ENCODE measurements around the gene RFX3.

The RFX3 gene

DNA sequence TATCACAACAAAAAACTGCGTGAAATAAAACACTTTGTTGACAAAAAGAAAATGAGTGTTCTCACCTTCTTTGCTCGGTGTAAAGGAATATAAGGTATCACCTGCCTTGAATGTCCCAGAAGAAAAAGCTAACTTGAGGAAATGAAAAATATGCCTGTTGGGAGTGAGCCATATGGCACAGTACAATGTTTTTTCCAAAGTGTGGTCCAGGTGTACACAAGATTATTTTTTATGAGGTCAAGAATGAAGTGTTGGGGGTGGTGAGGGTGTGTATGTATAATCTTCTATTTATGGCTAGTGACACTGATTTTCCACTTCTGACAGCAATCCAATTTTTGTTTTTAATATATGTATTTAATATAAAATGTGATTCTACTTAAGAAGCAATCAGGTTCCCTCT, 134.4 kb downstream of the RFX3 start:
- no peak overlapping the region for H3K4me3 ChIP-seq (ENCODE audit: low read length)
- no peak for DNase-seq (ENCODE audit: low read depth, low spot score)

DNA sequence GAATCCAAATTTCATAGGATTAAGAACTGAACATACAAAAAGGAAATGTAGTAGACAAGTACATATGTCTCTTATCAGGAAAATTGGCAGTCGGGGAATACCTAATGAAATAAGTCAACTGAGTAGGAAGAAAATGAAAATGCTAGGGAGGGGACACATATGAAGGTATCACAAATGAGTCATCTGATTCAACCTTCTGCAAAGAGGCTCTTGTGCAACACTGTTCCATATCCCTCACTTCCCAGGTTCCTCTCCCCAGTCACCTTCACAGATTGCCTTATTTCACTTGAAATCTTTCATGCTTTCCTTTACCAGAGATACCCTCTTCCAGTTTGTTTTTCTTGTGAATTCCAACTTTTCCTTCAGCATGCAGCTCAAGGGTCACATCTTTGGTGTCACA, 139.0 kb downstream of the RFX3 start:
- DNase-seq (ENCODE audit: low read depth, low spot score) = no peak

DNA sequence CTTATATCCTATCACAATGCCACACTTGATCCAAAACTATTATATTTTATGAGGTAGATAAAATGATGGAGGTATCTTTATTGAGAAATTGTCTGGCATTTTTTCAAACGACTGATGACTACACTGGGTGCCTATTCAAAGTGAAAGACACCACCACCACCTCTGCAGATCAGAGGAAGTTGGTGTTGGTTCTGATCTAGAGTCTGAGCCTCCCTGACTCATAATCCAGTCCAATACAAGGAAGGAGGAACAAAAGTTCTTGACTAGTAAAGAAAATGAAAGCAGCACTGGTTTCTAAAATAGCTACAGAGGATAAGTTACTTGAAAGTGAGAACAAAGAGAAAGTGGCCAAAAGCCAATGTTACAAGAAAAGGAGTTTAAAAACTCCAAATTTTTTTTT, 139.9 kb downstream of the RFX3 start:
- no peak for DNase-seq (ENCODE audit: low read depth, low spot score)
- H3K4me3 ChIP-seq (ENCODE audit: low read length) = no peak overlapping the region

More for the DNA sequence above, 139.0 kb downstream of the RFX3 start:
- no peak overlapping the region for H3K4me3 ChIP-seq (ENCODE audit: low read length)

DNA sequence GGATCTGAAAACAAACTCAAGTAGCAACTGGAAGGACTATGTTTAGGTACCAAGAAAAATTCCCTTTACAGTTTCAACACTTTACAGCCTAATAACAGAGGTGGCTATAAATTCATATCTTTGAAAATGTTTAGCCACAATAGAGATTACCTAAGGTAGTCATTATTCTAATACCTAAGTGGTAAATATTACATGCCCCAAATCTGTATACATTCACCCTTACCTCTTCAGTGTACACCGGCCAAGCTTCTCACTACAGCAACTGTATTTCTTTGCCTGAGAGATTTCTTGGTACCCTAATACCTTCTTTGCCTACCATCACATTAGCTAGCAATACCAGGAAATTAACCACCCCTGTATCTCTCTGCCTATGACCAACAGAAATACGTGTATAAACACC, 154.0 kb downstream of the RFX3 start:
- DNase-seq (ENCODE audit: low read depth, low spot score) = no peak
- no peak overlapping the region for H3K4me3 ChIP-seq (ENCODE audit: low read length)

DNA sequence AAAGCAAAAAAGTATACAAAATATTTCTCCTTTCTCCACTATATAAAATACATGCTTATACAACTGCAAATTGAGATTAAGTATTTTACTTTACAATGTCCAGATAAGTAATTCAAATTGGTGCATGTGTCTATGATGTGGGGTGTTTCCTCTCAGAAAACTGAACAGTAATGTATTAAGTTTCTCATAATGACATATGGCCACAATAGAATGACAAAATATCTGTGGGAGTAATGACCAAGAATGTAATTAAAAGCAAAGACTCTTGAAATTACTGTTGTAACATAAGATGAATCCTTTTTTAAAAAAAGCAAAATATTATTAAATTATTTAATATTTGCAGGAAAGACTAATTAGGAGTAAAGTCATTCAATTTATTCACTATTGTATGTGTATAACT, 155.1 kb downstream of the RFX3 start:
- H3K4me3 ChIP-seq (ENCODE audit: low read length) = no peak overlapping the region
- DNase-seq (ENCODE audit: low read depth, low spot score) = no peak

DNA sequence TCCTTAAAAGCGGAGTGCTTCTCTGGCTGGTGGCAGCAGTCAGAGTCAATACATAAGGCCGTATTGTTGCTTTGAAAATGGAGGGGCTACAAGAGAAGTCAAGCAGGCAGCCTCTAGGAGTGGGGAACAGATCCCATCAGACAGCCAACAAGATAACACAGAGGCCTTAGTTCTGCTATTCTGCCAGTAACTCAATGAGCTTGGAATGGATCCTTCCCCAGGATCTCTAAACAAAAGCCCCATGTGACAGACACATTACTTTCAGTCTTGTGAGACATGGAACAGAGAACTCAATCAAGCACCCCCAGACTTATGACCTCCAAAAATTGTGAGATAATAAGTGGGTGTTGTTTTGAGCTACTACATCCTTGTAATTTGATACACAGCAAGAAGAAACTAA, 158.6 kb downstream of the RFX3 start:
- no peak for DNase-seq (ENCODE audit: low read depth, low spot score)
- H3K4me3 ChIP-seq (ENCODE audit: low read length) = no peak overlapping the region

DNA sequence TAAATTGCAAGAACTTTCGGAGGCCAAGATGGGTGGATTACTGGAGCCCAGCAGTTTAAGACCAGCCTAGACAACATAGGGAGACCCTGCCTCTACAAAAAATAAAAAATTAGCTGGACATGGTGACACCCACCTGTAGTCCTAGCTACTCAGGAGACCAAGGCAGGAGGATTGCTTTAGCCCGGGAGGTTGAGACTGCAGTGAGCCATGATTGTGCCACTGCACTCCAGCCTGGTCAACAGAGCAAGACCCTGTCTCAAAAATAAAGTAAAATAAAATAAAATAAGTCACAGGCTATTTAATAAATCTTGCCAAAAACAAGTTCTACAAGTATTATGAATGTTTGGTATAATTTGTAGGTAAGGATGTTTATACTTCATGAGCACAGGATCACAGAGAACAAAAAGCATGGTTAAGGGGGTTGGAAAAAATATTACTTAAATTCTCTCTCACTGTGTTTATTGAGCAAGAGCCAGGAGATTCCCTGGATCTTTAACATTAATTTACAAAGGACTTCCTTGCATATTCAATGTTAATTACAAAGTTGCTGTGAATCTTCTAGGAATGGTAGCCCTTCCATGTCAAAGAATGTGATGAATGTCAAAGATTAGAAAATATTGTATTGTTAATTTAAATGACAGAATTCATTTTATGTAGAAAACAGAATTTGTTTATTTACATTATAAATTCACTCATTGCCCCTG, 164.0 kb downstream of the RFX3 start:
- no peak overlapping the region for H3K4me3 ChIP-seq (ENCODE audit: low read length)
- no peak for DNase-seq (ENCODE audit: low read depth, low spot score)

DNA sequence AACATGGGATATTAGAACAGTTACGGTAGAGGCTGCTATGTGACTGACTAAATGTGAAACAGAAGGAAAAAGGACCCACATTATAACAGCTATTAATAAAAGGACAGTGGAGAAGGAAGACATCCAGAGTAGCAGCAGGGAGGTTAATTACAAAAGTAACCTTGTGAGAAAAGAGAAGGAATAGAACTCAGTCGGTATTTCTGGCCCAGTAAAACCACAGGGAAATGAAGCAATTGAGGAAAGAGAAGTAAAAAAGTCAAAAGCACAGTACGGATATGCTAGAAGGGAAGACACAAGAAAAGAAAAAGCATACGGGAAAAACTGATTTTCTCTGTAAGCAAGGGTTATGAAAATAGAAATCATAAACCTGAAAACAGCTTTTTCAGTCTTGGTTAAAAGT, 164.7 kb downstream of the RFX3 start:
- no peak for DNase-seq (ENCODE audit: low read depth, low spot score)
- no peak overlapping the region for H3K4me3 ChIP-seq (ENCODE audit: low read length)

DNA sequence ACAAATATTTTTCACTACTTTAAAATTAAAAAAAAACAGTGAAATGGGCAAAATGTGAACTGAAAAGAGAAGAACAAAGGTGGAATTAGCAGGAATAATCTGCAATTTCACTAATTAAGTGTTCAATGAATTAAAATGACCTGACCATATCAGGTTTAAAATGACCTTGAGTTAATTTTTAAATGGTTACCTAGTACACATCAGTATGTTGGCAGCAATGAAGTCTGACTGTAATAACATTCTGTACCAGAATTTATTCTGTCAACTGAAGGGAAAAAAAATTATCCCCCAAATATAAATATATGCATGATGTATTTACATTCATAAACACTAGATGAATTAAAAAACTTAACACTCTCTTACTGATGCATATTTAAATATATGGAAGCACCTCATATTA, 165.6 kb downstream of the RFX3 start:
- H3K4me3 ChIP-seq (ENCODE audit: low read length) = no peak overlapping the region

DNA sequence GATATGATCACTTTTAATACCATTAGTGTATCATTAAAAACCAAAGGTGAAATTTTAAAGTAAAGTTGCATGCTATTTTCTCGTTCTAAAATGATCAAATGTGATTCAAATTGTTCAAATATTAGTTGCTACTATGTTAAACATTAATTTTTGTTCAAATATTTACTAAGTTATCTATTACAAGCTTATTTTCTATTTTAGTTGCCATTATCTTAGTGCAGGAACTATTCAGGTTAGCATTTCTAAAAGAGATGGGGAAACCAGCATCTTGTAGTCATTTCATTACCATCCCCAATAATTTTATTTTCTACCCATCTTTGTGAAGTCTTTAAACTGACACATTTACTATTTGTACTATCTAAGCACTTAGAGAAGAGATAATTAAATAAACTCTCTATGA, 166.0 kb downstream of the RFX3 start:
- DNase-seq (ENCODE audit: low read depth, low spot score) = no peak
- no peak overlapping the region for H3K4me3 ChIP-seq (ENCODE audit: low read length)

More for the DNA sequence above, 165.6 kb downstream of the RFX3 start:
- no peak for DNase-seq (ENCODE audit: low read depth, low spot score)

DNA sequence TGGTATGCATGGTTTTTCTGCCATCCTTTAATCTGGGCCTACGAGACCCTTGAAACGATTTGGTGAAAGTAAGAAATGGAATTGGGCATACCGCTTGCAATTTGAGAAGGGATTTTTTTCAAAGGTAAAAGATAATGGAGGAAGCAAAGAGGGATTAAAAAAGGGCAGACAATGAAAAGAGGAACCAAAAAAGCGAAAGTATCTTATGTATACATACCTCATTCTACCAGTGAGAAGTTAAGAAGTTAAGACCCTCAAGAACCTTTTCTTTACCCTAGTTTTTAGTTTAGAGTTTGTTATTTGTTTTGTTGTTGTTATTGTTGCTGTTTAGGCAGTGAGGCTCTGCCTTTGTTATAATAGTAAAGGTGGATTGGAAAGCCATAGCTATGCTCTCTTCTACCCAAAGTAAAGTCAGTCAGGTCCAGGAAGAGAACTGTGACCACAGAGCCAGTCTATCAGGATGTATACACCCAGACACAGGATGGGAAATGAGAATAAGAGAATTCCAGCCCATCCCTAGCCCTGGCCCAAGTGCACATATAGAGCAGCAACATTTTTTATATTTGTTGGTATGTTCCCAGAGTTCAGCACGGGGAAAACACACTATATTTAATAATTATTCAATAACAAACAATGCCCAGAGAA, 166.6 kb downstream of the RFX3 start:
- H3K4me3 ChIP-seq (ENCODE audit: low read length) = no peak overlapping the region
- DNase-seq (ENCODE audit: low read depth, low spot score) = no peak

DNA sequence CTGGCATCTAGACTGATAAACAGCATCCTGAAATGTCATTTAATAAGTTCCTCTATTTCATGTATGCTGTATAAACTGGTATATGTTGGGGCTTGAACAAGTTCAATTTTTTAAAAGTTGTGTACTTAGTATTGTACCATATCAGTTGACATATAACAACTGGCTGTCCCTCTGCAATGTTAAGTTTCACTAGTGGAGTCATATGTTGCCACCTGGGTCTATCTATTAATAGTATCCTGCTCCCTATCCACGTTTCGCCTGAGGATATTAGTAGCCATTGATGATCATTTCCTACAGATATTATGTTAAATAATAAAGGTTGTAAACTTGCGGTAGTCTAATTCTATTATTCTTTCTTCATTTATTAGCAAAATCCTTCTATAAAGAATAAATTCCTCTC, 177.6 kb downstream of the RFX3 start:
- DNase-seq (ENCODE audit: low read depth, low spot score) = no peak
- H3K4me3 ChIP-seq (ENCODE audit: low read length) = no peak overlapping the region

DNA sequence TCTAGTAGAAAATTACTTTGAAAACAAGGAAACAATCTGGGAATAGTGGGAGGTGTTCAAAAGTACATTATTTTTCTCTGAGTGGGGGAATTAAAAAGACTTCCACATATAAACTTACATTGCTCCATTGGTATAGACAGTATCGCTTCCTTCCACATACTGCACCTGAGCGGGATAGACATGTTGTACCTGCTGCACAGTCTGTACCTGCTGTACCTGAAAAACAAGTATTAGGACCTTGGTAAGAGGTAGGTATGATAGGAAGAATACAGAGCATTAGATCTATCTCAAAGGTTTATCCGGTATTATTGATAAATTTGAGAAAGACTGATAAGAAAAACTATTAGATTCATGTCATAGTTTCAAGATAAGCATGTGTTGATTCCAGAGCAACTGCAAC, 179.3 kb downstream of the RFX3 start:
- no peak overlapping the region for H3K4me3 ChIP-seq (ENCODE audit: low read length)
- no peak for DNase-seq (ENCODE audit: low read depth, low spot score)

DNA sequence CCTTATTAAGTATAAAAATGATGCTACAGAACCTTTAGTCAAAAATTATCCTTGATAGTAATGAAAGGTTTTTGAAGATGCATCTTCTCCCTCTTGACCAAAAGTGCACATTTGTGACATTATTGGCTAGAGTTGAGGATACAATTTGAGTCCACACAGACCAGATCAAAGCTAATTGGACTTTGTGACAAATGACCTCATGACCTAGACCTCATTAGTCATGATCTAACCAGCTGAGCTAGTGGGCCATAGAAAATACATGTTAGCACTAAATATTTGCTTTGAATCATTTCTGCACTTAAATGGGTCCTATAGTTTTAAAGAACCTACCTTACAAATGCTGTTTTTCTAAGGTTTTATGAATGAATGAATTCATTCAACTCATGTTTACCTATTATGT, 182.1 kb downstream of the RFX3 start:
- H3K4me3 ChIP-seq (ENCODE audit: low read length) = no peak overlapping the region
- no peak for DNase-seq (ENCODE audit: low read depth, low spot score)

DNA sequence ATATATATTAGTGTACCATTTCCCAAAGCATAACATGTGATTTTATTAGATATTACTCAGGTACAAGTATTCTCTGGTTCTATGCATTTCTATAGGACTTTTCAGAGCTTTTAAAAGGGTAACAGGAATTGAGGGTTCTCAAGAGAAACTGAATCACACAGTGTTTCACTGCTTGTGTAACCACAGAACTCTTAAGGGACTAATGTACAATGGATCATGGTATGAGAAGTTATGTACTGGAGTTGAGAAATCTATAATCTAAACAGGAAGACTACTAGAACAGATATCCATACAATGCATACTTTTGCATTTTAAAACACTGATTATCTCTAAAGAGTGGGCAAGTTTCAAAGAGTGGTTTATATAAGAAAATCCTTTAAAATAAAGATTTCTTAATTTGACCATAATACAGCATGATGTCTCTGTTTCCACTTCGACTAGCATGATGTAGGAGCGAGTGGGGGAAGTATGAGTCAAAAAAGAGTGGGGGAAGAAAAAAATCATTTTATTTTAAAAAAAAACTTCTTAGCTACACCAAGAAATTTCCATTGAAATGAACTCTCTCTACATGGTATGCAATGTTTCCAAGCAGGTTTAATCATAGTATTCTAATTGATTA, 183.5 kb downstream of the RFX3 start:
- DNase-seq (ENCODE audit: low read depth, low spot score) = no peak
- H3K4me3 ChIP-seq (ENCODE audit: low read length) = no peak overlapping the region

DNA sequence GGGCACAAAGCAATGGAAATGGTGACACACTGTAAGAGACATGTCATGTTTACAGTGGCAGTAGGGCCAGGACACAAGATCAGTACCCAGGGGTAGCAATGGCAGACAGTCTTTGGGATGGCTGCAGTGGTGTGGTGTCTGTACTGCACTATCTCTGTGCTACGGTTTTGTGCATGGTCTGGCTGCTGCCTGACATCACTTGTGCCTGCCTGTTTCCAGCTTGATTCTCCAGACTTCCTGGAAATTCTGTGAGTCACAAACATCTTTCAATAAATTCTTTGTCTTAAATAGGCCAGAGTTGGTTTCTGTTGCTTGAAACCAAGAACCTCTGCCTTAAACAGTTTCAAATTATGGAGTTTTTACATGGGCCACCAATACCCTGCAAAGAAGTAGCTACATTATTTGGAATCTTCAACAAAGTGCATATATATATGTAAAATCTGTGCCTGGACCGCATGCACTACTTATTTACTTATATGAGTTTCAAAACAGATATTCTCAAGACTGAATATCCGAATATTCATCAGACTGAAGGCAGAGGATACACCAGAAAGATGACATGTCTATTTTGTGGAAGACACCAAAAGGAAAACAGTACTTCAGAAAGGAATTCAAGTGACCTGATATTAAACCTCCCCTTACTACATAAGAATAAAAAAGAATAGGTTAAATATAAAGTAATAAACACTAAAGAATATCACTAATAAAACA, 188.1 kb downstream of the RFX3 start:
- H3K4me3 ChIP-seq (ENCODE audit: low read length) = no peak overlapping the region
- DNase-seq (ENCODE audit: low read depth, low spot score) = no peak

DNA sequence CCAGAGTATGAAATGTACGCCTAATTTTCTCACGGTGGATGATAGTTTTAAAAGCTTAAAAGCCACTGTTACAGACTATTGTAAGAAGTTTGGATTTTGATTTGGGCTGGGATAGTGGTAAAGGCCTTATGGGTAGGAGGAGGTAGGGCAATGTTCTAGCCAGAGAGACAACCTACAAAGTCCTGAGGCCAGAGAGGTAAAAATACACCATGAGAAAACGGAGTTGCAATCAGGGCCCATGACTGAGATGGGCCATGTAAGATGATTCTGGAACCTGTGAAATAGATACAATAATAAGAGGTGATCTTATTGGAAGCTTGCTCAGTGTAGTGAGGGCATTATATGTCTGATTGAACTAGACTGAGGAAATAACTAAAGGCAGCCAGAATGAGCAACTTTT, 188.8 kb downstream of the RFX3 start:
- DNase-seq (ENCODE audit: low read depth, low spot score) = no peak
- no peak overlapping the region for H3K4me3 ChIP-seq (ENCODE audit: low read length)

DNA sequence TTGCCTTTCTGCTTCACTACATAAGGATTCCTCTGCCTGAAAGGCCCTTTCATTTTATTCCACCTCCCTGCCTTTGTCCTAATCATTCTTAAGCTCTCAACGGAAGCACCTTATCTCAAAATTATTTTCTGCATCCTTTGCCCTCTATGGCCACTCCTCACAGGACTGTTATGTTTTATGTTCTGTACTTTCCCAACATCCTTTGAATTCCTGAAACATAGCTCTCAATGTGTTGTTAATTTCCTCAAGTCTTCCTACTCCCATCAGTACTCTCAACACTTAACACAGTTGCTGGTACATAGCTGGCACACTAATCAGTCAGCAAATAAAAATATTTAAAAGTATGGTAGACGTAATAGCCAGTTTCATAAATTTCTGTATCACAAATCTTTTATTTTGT, 193.0 kb downstream of the RFX3 start:
- H3K4me3 ChIP-seq (ENCODE audit: low read length) = no peak overlapping the region
- no peak for DNase-seq (ENCODE audit: low read depth, low spot score)

DNA sequence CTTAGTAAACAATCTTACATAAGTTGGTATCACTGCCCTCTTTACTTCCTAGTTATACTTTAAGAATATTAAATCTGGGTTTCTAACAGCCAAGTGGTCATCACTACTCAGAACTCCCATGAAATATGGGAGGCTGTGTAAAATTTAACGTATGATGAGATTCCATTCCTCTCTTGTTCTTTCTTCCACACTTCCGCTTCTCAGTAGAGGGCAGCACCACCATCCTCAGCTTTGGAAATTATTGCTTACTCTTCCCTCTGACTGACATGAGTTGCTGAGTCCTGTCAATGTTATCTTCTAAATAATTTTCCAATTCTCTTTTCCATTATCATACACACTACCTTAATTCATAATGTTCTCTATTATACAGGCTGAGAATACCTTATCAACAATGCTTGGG, 194.0 kb downstream of the RFX3 start:
- no peak for DNase-seq (ENCODE audit: low read depth, low spot score)
- no peak overlapping the region for H3K4me3 ChIP-seq (ENCODE audit: low read length)

DNA sequence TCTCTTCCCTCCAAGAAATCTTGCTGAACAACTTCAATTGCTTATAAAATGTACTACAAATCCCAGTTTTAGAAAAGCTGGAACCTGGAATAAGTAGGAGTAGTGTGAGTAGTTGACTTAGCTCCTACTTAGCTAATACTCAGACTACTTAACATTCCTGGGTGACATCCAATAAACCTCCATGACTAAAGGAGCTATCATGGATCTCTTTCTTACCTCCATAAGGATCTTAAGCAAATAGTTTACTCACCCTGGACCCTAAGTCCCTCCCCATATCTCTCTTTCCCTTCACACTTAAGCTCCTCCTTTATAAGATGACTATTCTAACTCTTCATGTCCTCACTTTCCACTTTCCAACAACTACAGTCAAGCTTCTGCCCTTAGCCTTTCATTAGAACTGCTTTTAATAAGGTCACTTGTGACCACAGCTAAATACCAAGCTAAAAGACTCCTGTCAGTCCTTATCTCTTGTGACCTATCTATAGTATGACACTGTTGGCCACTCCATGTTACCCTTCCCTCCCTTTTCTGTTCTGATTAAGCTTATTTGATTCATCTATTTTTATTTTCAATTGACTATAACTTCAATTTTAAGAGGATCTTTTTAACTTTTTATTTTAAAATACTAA, 194.9 kb downstream of the RFX3 start:
- no peak for DNase-seq (ENCODE audit: low read depth, low spot score)
- H3K4me3 ChIP-seq (ENCODE audit: low read length) = no peak overlapping the region

Measured in Jurkat, Clone E6-1 (cell line).